BE2C (cell line): ENCODE data around the gene ABCB8.

Source experiments
- DNase-seq: peaks from one replicate; pipeline ENCODE4 v3.0.0-alpha.2; 2020
- H3K27me3 ChIP-seq: fragments of 250-450 bp; sonication (Bioruptor Pico); 2 replicates; pipeline ENCODE4 v1.5.1; 2020; ENCODE audit warnings: mild to moderate bottlenecking
- H3K36me3 ChIP-seq: fragments of 250-450 bp; sonication (Bioruptor Pico); 2 replicates; pipeline ENCODE4 v1.5.1; 2020; ENCODE audit warnings: mild to moderate bottlenecking
- H3K4me1 ChIP-seq: fragments of 250-450 bp; sonication (Bioruptor Pico); 2 replicates; pipeline ENCODE4 v1.5.1; 2020
- H3K4me3 ChIP-seq: 2 replicates; pipeline ENCODE4 v1.5.1; 2011; ENCODE audit warnings: low read depth, low read length
- H3K9me3 ChIP-seq: fragments of 250-450 bp; sonication (Bioruptor Pico); 2 replicates; pipeline ENCODE4 v1.5.1; 2020
- CTCF ChIP-seq: IDR thresholded peaks from 2 replicates; pipeline ENCODE4 v1.5.1; 2012; ENCODE audit warnings: mild to moderate bottlenecking, low read depth, low read length

The ABCB8 gene

GRCh38 chr7:150999497-151000230 lies 28.6 kb upstream of the ABCB8 start:
- Histone ChIP-seq H3K36me3 (no peaks in the 10 kb centered on the region), H3K4me1 (peaks cover 5% of the 10 kb centered on the region), H3K9me3 (no peaks in the 10 kb centered on the region), H3K27me3 (no peaks in the 10 kb centered on the region), H3K4me3 (no peak overlapping the region)
- no peak for TF ChIP-seq CTCF
- DNase-seq: no peak

DNA sequence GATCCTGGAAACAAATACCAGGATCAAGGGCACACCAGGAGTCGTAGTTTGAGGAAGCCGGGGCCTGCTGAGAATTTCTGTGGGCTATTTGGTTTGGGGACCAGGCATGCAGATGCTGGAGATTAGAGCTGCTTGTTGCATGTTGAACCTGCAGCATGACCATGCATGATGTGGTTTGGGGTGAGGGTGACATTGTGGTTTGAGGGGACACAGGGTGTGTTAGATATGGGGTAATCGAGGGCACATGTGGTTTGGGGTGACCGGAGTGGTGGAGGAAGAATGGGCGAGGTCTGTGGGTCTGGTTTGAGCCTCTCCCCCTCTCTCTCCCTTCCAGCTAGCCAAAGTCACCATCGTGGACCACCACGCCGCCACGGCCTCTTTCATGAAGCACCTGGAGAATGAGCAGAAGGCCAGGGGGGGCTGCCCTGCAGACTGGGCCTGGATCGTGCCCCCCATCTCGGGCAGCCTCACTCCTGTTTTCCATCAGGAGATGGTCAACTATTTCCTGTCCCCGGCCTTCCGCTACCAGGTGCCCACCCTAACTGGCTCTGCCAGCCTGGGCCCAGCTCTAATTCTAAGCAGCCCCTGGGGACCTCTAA lies 27.3 kb upstream of the ABCB8 start:
- no peaks in the 10 kb centered on the region for H3K4me1 ChIP-seq
- no peak for DNase-seq
- H3K9me3 ChIP-seq: no peaks in the 10 kb centered on the region
- H3K27me3 ChIP-seq: no peaks in the 10 kb centered on the region
- no peak overlapping the region for H3K4me3 ChIP-seq
- H3K36me3 ChIP-seq: no peaks in the 10 kb centered on the region
- no peak for TF ChIP-seq CTCF

DNA sequence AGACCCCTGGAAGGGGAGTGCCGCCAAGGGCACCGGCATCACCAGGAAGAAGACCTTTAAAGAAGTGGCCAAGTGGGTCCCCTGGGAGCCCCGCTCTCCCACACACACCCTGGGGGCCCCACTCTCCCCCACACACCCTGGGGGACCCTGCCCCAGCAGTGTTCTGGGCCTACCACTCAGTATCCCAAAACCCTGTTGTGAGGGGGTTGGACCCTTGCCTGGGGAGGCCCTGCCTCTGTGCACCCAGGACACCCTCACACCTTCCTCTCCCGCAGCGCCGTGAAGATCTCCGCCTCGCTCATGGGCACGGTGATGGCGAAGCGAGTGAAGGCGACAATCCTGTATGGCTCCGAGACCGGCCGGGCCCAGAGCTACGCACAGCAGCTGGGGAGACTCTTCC lies 26.7 kb upstream of the ABCB8 start:
- H3K4me1 ChIP-seq: no peaks in the 10 kb centered on the region
- no peaks in the 10 kb centered on the region for H3K9me3 ChIP-seq
- TF ChIP-seq CTCF: no peak
- no peaks in the 10 kb centered on the region for H3K27me3 ChIP-seq
- no peak for DNase-seq
- no peaks in the 10 kb centered on the region for H3K36me3 ChIP-seq
- no peak overlapping the region for H3K4me3 ChIP-seq

DNA sequence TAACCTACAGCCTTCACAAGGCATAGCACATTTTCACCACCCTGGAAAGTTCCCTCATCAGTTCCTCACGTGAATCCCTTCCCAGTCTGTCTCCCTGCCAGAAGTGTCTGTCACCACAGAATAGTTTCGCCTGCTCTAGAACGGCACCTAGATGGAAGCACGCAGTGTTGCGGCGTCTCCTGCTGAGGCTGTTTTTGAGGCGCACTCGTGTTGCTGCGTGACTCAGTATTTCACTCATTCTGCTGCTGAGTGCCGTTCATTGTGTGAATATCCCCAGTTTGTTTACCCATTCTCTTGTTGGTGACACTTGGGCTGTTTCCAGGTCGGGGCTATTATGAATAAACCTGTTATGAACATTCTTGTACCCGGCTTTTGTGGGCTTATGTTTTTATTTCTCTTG lies 24.7 kb upstream of the ABCB8 start:
- no peak for TF ChIP-seq CTCF
- DNase-seq: no peak
- H3K9me3 ChIP-seq: no peaks in the 10 kb centered on the region
- no peaks in the 10 kb centered on the region for H3K27me3 ChIP-seq
- H3K4me1 ChIP-seq: peaks cover 7% of the 10 kb centered on the region
- H3K36me3 ChIP-seq: no peaks in the 10 kb centered on the region
- H3K4me3 ChIP-seq: no peak overlapping the region

DNA sequence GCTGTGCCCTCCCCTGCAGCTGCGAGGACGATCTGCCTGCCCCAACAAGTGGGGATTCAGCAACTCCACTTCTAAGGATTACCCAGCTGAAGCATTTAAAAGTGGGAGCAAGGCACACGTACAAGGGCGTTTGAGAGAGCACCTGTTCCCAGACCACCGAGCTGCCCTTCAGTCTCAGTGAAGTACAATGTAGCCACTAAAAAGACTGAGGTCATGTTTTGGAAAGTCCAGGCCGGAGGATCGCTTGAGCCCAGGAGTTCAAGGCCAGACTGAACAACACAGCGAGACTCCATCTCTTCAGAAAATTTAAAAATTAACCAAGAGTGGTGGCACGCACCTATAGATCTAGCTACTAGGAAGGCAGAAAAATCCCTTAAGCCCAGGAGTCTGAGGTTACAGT lies 22.7 kb upstream of the ABCB8 start:
- Histone ChIP-seq H3K36me3 (no peaks in the 10 kb centered on the region), H3K4me1 (peaks cover 11% of the 10 kb centered on the region), H3K27me3 (no peaks in the 10 kb centered on the region), H3K9me3 (no peaks in the 10 kb centered on the region), H3K4me3 (no peak overlapping the region)
- DNase-seq: no peak
- TF ChIP-seq CTCF: no peak

- DNase-seq: no peak
- no peak for TF ChIP-seq CTCF
- H3K4me3 ChIP-seq: no peak overlapping the region
- no peaks in the 10 kb centered on the region for H3K27me3 ChIP-seq
- H3K4me1 ChIP-seq: peaks cover 11% of the 10 kb centered on the region
- H3K9me3 ChIP-seq: no peaks in the 10 kb centered on the region
- no peaks in the 10 kb centered on the region for H3K36me3 ChIP-seq
Observed at GRCh38 chr7:151006590-151007300, 21.5 kb upstream of the ABCB8 start.
